HL-60 (cell line): ENCODE results near the gene UNC13D.

Experiments
- DNase-seq, 2 experiments: peaks; one replicate each; pipeline ENCODE4 v3.0.0-alpha.2; 2010 to 2020; ENCODE audit warnings: low read depth in 1 of 2, low spot score in 1 of 2
- H3K27ac ChIP-seq: fragments of 250-450 bp; sonication (Bioruptor Pico); replicated peaks from 2 replicates; pipeline ENCODE4 v1.5.1; 2020; ENCODE audit warnings: mild to moderate bottlenecking, moderate library complexity
- H3K27me3 ChIP-seq: fragments of 250-450 bp; sonication (Bioruptor Pico); 2 replicates; pipeline ENCODE4 v1.5.1; 2021; ENCODE audit warnings: mild to moderate bottlenecking, moderate library complexity; ENCODE audit not compliant: insufficient read depth, poor library complexity, severe bottlenecking
- H3K4me3 ChIP-seq: replicated peaks from 2 replicates; pipeline ENCODE4 v1.5.1; 2011; ENCODE audit warnings: mild to moderate bottlenecking, control low read depth, low read length; ENCODE audit not compliant: insufficient read depth
- GABPA ChIP-seq: IDR thresholded peaks from 2 replicates; pipeline ENCODE4 v1.6.1; 2012; ENCODE audit warnings: low read depth
- POLR2AphosphoS5 ChIP-seq: IDR thresholded peaks from 2 replicates; pipeline ENCODE4 v1.6.1; 2012; ENCODE audit warnings: low read depth
- SPI1 ChIP-seq: IDR thresholded peaks from 2 replicates; pipeline ENCODE4 v1.6.1; 2012; ENCODE audit warnings: low read depth, mild to moderate bottlenecking, borderline replicate concordance
- TF ChIP-seq, protein P1 (sequence below): IDR thresholded peaks from 2 replicates; pipeline ENCODE4 v1.6.1; 2012; ENCODE audit warnings: low read depth; ENCODE audit not compliant: insufficient replicate concordance
- TF ChIP-seq, protein P2 (sequence below): IDR thresholded peaks from one replicate; pipeline ENCODE4 v1.5.1; 2011; ENCODE audit warnings: low read length, control low read depth, inconsistent platforms; ENCODE audit not compliant: insufficient read depth

Gene UNC13D

GRCh38 chr17:75840799-75841164 lies 3.4 kb downstream of the UNC13D start:
- DNase-seq, result no peak
- TF ChIP-seq SPI1, result no peak
- TF ChIP-seq POLR2AphosphoS5, result no peak
- TF ChIP-seq, protein P1, sequence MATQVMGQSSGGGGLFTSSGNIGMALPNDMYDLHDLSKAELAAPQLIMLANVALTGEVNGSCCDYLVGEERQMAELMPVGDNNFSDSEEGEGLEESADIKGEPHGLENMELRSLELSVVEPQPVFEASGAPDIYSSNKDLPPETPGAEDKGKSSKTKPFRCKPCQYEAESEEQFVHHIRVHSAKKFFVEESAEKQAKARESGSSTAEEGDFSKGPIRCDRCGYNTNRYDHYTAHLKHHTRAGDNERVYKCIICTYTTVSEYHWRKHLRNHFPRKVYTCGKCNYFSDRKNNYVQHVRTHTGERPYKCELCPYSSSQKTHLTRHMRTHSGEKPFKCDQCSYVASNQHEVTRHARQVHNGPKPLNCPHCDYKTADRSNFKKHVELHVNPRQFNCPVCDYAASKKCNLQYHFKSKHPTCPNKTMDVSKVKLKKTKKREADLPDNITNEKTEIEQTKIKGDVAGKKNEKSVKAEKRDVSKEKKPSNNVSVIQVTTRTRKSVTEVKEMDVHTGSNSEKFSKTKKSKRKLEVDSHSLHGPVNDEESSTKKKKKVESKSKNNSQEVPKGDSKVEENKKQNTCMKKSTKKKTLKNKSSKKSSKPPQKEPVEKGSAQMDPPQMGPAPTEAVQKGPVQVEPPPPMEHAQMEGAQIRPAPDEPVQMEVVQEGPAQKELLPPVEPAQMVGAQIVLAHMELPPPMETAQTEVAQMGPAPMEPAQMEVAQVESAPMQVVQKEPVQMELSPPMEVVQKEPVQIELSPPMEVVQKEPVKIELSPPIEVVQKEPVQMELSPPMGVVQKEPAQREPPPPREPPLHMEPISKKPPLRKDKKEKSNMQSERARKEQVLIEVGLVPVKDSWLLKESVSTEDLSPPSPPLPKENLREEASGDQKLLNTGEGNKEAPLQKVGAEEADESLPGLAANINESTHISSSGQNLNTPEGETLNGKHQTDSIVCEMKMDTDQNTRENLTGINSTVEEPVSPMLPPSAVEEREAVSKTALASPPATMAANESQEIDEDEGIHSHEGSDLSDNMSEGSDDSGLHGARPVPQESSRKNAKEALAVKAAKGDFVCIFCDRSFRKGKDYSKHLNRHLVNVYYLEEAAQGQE, result no peak
- TF ChIP-seq GABPA, result no peak
- H3K27me3 ChIP-seq, result no peaks in the 10 kb centered on the region
- no peak overlapping the region for H3K27ac ChIP-seq
- no peak overlapping the region for H3K4me3 ChIP-seq

- TF ChIP-seq SPI1 (no peak), GABPA (no peak), POLR2AphosphoS5 (no peak)
- TF ChIP-seq, protein P1, result no peak
- TF ChIP-seq, protein P2, sequence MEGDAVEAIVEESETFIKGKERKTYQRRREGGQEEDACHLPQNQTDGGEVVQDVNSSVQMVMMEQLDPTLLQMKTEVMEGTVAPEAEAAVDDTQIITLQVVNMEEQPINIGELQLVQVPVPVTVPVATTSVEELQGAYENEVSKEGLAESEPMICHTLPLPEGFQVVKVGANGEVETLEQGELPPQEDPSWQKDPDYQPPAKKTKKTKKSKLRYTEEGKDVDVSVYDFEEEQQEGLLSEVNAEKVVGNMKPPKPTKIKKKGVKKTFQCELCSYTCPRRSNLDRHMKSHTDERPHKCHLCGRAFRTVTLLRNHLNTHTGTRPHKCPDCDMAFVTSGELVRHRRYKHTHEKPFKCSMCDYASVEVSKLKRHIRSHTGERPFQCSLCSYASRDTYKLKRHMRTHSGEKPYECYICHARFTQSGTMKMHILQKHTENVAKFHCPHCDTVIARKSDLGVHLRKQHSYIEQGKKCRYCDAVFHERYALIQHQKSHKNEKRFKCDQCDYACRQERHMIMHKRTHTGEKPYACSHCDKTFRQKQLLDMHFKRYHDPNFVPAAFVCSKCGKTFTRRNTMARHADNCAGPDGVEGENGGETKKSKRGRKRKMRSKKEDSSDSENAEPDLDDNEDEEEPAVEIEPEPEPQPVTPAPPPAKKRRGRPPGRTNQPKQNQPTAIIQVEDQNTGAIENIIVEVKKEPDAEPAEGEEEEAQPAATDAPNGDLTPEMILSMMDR, result no peak
- no peak for DNase-seq
- H3K4me3 ChIP-seq, result no peak overlapping the region
- no peaks in the 10 kb centered on the region for H3K27me3 ChIP-seq
- H3K27ac ChIP-seq, result no peak overlapping the region
These were observed 4.0 kb downstream of the UNC13D start for GRCh38 chr17:75839942-75840798.

DNA sequence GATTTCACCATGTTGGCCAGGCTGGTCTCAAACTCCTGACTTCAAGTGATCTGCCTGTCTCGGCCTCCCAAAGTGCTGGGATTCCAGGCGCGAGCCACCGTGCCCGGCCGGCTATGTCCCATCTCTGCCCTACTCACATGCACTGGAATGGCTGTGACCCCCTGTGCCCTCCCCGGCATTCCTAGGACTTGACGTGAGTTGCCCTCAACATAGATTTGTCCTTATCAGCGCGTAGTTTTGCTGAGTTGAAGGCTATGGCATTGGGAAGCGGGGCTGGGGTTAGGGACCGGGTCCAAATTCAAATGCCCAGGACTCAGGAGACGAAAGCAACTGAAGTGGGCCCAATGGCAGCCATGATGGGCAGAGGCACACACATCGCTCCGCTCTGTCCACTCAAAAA lies 5.8 kb downstream of the UNC13D start:
- DNase-seq, result no peak
- TF ChIP-seq, protein P1, result no peak
- TF ChIP-seq GABPA (no peak), SPI1 (no peak), POLR2AphosphoS5 (no peak)
- TF ChIP-seq, protein P2, result no peak
- no peak overlapping the region for H3K4me3 ChIP-seq
- no peaks in the 10 kb centered on the region for H3K27me3 ChIP-seq
- H3K27ac ChIP-seq, result no peak overlapping the region
